ENCODE data around the gene VSIG8.

Gene VSIG8

GRCh38 chr1:159826441-159827101 is 35.9 kb downstream of the VSIG8 start, which contains the start of gene SLAMF8:
Gene SLAMF8 (plus strand): TSS chr1:159826873. CDS start chr1:159826899, 26 bp downstream.
- no peak for DNase-seq
- Histone ChIP-seq H3K4me3 (ENCODE audit: low read length) (no peak within 1 kb of the TSS), H3K36me3 (replicated peaks; ENCODE audit: insufficient read depth, low read length) (no peaks in the 10 kb centered on the region), H4K20me1 (ENCODE audit: insufficient read depth, low read length) (no peaks in the 10 kb centered on the region), H3K27me3 (replicated peaks; ENCODE audit: insufficient read depth, low read length) (no peaks in the 10 kb centered on the region), H3K4me1 (ENCODE audit: low read length) (peaks cover 20% of the 10 kb centered on the region), H3K4me2 (ENCODE audit: low read depth, low read length) (no peak within 1 kb of the TSS), H3F3A (ENCODE audit: insufficient read depth, low read length) (peaks cover 5% of the 10 kb centered on the region; the same call in 1 of the 2 replicates), H3K9me2 (replicated peaks; ENCODE audit: insufficient read depth, low read length) (no peaks in the 10 kb centered on the region), H3K27ac (ENCODE audit: low read length) (no peak within 1 kb of the TSS), H3K79me2 (ENCODE audit: low read length) (no peaks in the 10 kb centered on the region), H2AFZ (ENCODE audit: low read length) (no peak within 1 kb of the TSS), H3K9ac (ENCODE audit: low read length) (no peak within 1 kb of the TSS), H3K9me3 (replicated peaks; ENCODE audit: insufficient read depth, low read length) (no peaks in the 10 kb centered on the region)
- TF ChIP-seq EZH2phosphoT487 (IDR thresholded peaks at IDR 0.05; ENCODE audit: low read length) = no peak
- TF ChIP-seq EZH2 (optimal IDR thresholded peaks at IDR 0.05; ENCODE audit: low read depth, low read length) = no peak
- TF ChIP-seq CTCF (IDR thresholded peaks at IDR 0.05; ENCODE audit: low read length) = no peak

GRCh38 chr1:159825564-159825963 is 36.9 kb downstream of the VSIG8 start:
- no peaks in the 10 kb centered on the region for H3K9me2 ChIP-seq (replicated peaks; ENCODE audit: insufficient read depth, low read length)
- H3K79me2 ChIP-seq (ENCODE audit: low read length) = no peaks in the 10 kb centered on the region
- H3K4me2 ChIP-seq (ENCODE audit: low read depth, low read length) = no peak overlapping the region
- H3K27ac ChIP-seq (ENCODE audit: low read length) = no peak overlapping the region
- no peak for DNase-seq
- H3K36me3 ChIP-seq (replicated peaks; ENCODE audit: insufficient read depth, low read length) = no peaks in the 10 kb centered on the region
- no peak overlapping the region for H3K9ac ChIP-seq (ENCODE audit: low read length)
- peaks cover 20% of the 10 kb centered on the region for H3K4me1 ChIP-seq (ENCODE audit: low read length)
- H4K20me1 ChIP-seq (ENCODE audit: insufficient read depth, low read length) = no peaks in the 10 kb centered on the region
- peaks cover 5% of the 10 kb centered on the region; the same call in 1 of the 2 replicates for H3F3A ChIP-seq (ENCODE audit: insufficient read depth, low read length)
- H3K4me3 ChIP-seq (ENCODE audit: low read length) = no peak overlapping the region
- no peak overlapping the region for H2AFZ ChIP-seq (ENCODE audit: low read length)
- TF ChIP-seq EZH2phosphoT487 (IDR thresholded peaks at IDR 0.05; ENCODE audit: low read length) (no peak), CTCF (IDR thresholded peaks at IDR 0.05; ENCODE audit: low read length) (no peak), EZH2 (optimal IDR thresholded peaks at IDR 0.05; ENCODE audit: low read depth, low read length) (no peak)
- H3K9me3 ChIP-seq (replicated peaks; ENCODE audit: insufficient read depth, low read length) = no peaks in the 10 kb centered on the region
- H3K27me3 ChIP-seq (replicated peaks; ENCODE audit: insufficient read depth, low read length) = no peaks in the 10 kb centered on the region

- no peaks in the 10 kb centered on the region for H4K20me1 ChIP-seq (ENCODE audit: insufficient read depth, low read length)
- no peak overlapping the region for H3K4me2 ChIP-seq (ENCODE audit: low read depth, low read length)
- no peaks in the 10 kb centered on the region for H3K9me2 ChIP-seq (replicated peaks; ENCODE audit: insufficient read depth, low read length)
- peaks cover 19% of the 10 kb centered on the region for H3K4me1 ChIP-seq (ENCODE audit: low read length)
- H3K27me3 ChIP-seq (replicated peaks; ENCODE audit: insufficient read depth, low read length) = no peaks in the 10 kb centered on the region
- H3K27ac ChIP-seq (ENCODE audit: low read length) = no peak overlapping the region
- no peak overlapping the region for H2AFZ ChIP-seq (ENCODE audit: low read length)
- no peak for DNase-seq
- H3K4me3 ChIP-seq (ENCODE audit: low read length) = no peak overlapping the region
- no peaks in the 10 kb centered on the region for H3K36me3 ChIP-seq (replicated peaks; ENCODE audit: insufficient read depth, low read length)
- no peaks in the 10 kb centered on the region for H3K9me3 ChIP-seq (replicated peaks; ENCODE audit: insufficient read depth, low read length)
- H3K79me2 ChIP-seq (ENCODE audit: low read length) = no peaks in the 10 kb centered on the region
- H3F3A ChIP-seq (ENCODE audit: insufficient read depth, low read length) = peaks cover 7% of the 10 kb centered on the region
- TF ChIP-seq EZH2 (optimal IDR thresholded peaks at IDR 0.05; ENCODE audit: low read depth, low read length) (no peak), EZH2phosphoT487 (IDR thresholded peaks at IDR 0.05; ENCODE audit: low read length) (no peak), CTCF (IDR thresholded peaks at IDR 0.05; ENCODE audit: low read length) (no peak)
- no peak overlapping the region for H3K9ac ChIP-seq (ENCODE audit: low read length)
These were observed 39.1 kb downstream of the VSIG8 start for GRCh38 chr1:159823406-159823805.

Measured in MM.1S (cell line).